Measurements from ENCODE around the gene GJA5. TPM values are rescaled to one million over a fixed set of nuclear protein-coding genes. Genes with fewer than 3 reads are reported as not detected.
"Not testable (repeated sequence)": the region's sequence is repeated elsewhere in the genome, so short reads cannot be mapped to it uniquely, and the experiment has no call there.

Gene GJA5
- total RNA-seq, 2 donors from 2014 or later, result not detected

DNA sequence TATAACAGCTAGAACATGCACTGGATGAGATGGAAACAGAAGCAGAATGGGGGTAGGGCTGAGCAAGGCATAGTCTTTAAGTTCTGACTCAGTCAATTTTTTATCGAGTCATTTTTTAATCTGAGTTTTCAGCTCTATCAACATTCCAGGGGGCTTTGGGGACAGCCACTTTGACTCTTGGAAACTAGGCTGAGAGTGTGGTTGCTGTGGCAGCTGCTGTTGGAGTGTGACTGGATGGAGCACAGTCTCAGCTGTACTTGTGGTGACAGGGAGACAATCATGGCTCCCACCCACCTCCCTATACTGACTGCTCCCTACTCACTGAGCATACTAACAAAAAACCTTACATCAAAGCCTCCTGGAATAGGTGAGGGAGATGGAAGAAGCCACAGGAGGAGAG is 25.0 kb downstream of the GJA5 start:
- DNase-seq (no peak), ATAC-seq (replicated peaks in 1 of 2) (no peak)
- Mint-ChIP-seq H3K27me3 (ENCODE audit: low read depth) (peaks cover 13% of the 10 kb centered on the region), H3K36me3 (ENCODE audit: insufficient read depth in 2 of 2) (no peaks in the 10 kb centered on the region), H3K27ac (no peak overlapping the region), H3K4me3 (no peak overlapping the region), H3K4me1 (ENCODE audit: low read depth) (peaks cover 5% of the 10 kb centered on the region), H3K9me3 (no peaks in the 10 kb centered on the region)

DNA sequence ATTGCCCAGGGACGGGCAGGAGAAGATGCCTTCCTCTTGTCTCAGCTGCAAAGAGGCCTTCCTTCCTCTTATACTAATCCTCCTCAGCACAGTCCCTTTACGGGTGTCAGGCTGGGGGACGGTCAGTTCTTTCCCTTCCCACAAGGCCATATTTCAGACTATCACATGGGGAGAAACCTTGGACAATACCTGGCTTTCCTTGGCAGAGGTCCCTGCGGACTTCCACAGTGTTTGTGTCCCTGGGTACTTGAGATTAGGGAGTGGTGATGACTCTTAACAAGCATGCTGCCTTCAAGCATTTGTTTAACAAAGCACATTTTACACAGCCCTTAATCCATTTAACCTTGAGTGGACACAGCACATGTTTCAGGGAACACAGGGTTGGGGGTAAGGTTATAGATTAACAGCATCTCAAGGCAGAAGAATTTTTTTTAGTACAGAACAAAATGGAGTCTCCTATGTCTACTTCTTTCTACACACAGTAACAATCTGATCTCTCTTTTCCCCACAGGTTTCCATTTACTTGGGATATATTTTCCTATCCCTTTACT is 26.0 kb downstream of the GJA5 start:
- not testable (repeated sequence) for H3K4me3 Mint-ChIP-seq; H3K9me3 Mint-ChIP-seq; ATAC-seq (replicated peaks in 1 of 2); H3K27ac Mint-ChIP-seq; H3K36me3 Mint-ChIP-seq (ENCODE audit: insufficient read depth in 2 of 2); DNase-seq; H3K4me1 Mint-ChIP-seq (ENCODE audit: low read depth)
- H3K27me3 Mint-ChIP-seq (ENCODE audit: low read depth), result peaks cover 13% of the 10 kb centered on the region

DNA sequence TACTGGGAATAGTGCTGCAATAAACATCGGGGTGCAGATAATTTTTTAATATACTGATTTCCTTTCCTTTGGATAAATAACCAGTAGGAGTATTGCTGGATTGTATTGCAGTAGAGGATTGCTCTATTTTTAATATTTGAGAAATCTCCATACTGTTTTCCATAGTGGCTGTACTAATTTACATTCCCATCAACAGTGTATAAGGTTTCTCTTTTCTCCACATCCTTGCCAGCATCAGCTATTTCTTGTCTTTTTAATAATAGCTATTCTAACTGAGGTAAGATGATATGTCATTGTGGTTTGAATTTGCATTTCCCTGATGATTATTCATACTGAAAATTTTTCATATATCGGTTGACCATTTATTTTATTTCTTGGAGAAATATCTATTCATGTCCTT is 31.1 kb downstream of the GJA5 start:
- Mint-ChIP-seq H3K27ac (no peak overlapping the region), H3K4me3 (no peak overlapping the region), H3K9me3 (no peaks in the 10 kb centered on the region), H3K27me3 (ENCODE audit: low read depth) (peaks cover 13% of the 10 kb centered on the region), H3K36me3 (ENCODE audit: insufficient read depth in 2 of 2) (no peaks in the 10 kb centered on the region), H3K4me1 (ENCODE audit: low read depth) (no peaks in the 10 kb centered on the region)
- ATAC-seq (replicated peaks in 1 of 2) (no peak), DNase-seq (no peak)

DNA sequence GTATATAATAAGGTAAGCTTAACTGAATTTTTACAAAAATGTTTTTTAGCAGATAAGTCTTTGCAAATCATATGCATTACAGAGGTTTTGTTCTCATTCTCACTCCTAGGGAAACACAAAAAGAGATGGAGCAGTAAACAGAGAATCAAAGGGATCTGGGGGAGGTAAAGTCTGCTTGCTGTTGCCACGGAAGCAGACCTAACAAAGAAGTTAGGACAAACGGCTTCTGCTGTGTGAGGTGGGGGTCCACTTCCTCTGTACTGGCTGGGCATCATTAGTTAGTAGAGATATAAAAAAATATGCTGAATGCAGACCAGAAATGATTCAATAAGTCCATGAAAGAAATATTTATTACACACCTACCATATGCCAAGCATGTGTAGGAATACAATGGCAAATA is 34.2 kb downstream of the GJA5 start:
- ATAC-seq (replicated peaks in 1 of 2) (no peak), DNase-seq (no peak)
- Mint-ChIP-seq H3K4me1 (ENCODE audit: low read depth) (no peaks in the 10 kb centered on the region), H3K27me3 (ENCODE audit: low read depth) (peaks cover 7% of the 10 kb centered on the region), H3K27ac (no peak overlapping the region), H3K36me3 (ENCODE audit: insufficient read depth in 2 of 2) (no peaks in the 10 kb centered on the region), H3K4me3 (no peak overlapping the region), H3K9me3 (no peaks in the 10 kb centered on the region)

DNA sequence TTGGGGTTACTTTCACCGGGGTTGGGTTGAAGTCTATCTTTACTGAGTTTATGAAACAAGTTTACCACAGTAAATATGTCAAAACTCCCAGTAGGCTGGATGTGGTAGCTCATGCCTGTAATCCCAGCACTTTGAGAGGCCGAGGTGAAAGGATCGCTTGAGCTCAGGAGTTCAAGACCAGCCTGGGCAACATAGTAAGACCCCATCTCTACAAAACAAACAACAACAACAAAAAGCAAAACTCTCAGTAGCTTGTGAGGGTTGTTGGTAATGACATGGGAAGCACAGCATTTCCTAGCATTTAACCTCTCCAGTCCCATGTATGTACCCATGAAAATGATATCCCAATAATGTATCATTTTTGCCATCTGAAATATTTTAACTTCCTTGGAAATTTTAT is 34.7 kb downstream of the GJA5 start:
- Mint-ChIP-seq H3K27ac (no peak overlapping the region), H3K36me3 (ENCODE audit: insufficient read depth in 2 of 2) (no peaks in the 10 kb centered on the region), H3K27me3 (ENCODE audit: low read depth) (peaks cover 10% of the 10 kb centered on the region), H3K4me3 (no peak overlapping the region), H3K4me1 (ENCODE audit: low read depth) (no peaks in the 10 kb centered on the region), H3K9me3 (no peaks in the 10 kb centered on the region)
- ATAC-seq (replicated peaks in 1 of 2) (no peak), DNase-seq (no peak)

DNA sequence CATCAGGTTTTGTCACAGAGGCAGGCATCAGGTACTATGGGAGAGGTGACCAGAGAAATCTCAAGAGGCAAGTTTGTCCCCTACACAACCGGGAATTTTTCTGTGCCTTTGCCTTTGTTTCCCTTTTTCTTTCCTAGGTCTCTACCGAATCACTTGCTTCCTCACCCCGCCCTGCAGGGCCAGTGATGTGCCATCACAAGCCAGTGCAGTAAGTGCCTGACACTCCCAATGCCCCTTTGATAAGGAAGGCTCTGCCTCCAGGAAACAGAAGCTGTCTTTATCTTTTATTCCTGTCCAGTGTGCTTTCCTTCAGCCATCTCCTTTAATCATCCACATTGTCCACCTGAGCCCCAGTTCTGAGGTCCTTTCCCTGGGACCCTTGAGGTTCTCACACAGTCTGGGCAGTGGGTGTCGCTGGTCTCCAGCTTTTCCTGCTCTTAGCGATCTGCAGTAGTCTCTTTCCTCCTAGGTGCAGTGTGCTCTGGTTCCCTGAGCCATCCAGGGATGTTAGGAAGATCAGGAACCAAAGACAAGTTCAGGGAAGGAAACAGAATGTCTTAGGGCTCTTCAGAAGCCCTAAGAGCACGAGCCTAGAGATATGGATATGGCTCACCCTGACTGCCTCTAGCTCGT is 36.6 kb downstream of the GJA5 start:
- Mint-ChIP-seq H3K4me3 (no peak overlapping the region), H3K27me3 (ENCODE audit: low read depth) (peaks cover 10% of the 10 kb centered on the region), H3K27ac (no peak overlapping the region), H3K36me3 (ENCODE audit: insufficient read depth in 2 of 2) (peaks cover 0 to 4% of the 10 kb centered on the region in 2 donors), H3K4me1 (ENCODE audit: low read depth) (no peaks in the 10 kb centered on the region), H3K9me3 (peaks cover 0 to 2% of the 10 kb centered on the region in 2 donors)
- peak; percentile 40 to 50 for ATAC-seq (replicated peaks in 1 of 2)
- DNase-seq, result peak in 1 of 2 donors; percentile 8

DNA sequence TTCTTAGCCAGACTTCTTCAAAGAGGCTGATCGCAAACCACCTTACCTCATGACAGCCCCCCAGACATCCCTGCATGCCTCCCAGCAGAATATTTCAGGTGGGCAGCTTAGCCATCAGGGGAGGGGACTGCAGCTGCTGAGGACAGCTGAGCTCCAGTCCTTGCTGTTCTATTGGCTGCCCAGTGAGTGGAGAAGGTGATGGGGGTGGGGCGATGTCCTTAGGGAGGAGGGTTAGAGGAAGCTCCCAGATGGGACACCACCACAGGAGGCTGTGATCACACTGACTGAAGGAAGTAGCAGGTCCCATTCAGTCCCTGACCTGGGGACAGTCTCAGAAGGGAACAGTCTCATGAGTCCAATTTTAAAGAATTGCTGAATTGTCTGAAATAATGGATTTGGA is 38.3 kb downstream of the GJA5 start:
- Mint-ChIP-seq H3K4me1 (ENCODE audit: low read depth) (no peaks in the 10 kb centered on the region), H3K36me3 (ENCODE audit: insufficient read depth in 2 of 2) (peaks cover 0 to 5% of the 10 kb centered on the region in 2 donors), H3K27me3 (ENCODE audit: low read depth) (peaks cover 10% of the 10 kb centered on the region), H3K27ac (no peak overlapping the region), H3K9me3 (peaks cover 0 to 2% of the 10 kb centered on the region in 2 donors), H3K4me3 (no peak overlapping the region)
- ATAC-seq (replicated peaks in 1 of 2) (no peak), DNase-seq (no peak)

DNA sequence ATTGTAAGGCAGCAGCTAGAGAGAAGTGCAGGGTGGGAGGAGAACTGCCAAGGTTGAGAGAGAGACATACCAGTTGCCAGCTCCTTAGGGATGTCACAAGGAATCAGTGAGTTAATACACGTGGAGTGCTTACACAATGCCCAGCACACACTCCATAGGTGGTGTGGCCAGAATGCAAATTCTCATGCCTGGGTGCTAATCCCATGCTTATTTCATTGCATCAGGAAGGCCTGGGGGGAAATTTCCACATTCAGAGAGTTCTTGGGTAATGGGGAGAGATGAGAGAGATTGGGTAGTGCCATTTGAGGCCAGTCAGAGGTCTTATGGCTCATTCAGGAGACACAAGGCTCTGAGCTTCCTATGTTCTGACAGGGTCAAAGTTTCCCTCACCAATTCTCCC is 38.7 kb downstream of the GJA5 start:
- H3K27me3 Mint-ChIP-seq (ENCODE audit: low read depth), result peaks cover 10% of the 10 kb centered on the region
- no peak for ATAC-seq (replicated peaks in 1 of 2)
- peaks cover 0 to 2% of the 10 kb centered on the region in 2 donors for H3K9me3 Mint-ChIP-seq
- DNase-seq, result no peak
- H3K27ac Mint-ChIP-seq, result no peak overlapping the region
- H3K4me1 Mint-ChIP-seq (ENCODE audit: low read depth), result no peaks in the 10 kb centered on the region
- no peak overlapping the region for H3K4me3 Mint-ChIP-seq
- H3K36me3 Mint-ChIP-seq (ENCODE audit: insufficient read depth in 2 of 2), result peaks cover 0 to 5% of the 10 kb centered on the region in 2 donors

DNA sequence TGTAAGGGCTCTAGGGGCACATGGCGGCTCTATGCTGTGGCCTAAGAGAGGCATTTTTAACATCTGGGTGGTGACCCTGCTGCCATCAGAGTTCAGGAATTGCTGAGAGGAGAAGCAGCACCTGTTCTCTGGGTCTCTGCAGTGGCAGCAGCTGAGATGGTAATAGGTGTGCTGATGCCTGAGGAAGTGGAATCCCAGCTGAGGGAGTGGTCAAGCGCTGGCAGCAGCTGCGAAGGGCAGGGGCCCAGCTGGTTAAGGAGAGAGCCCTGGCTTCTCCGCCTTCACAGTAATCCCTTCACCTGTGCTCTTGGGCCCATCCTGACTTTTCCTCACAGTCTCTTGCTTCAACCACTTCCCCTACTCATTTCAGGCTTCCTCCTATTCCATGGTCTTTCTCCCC is 39.8 kb downstream of the GJA5 start:
- H3K27ac Mint-ChIP-seq, result no peak overlapping the region
- H3K9me3 Mint-ChIP-seq, result peaks cover 0 to 2% of the 10 kb centered on the region in 2 donors
- no peak overlapping the region for H3K4me3 Mint-ChIP-seq
- H3K36me3 Mint-ChIP-seq (ENCODE audit: insufficient read depth in 2 of 2), result peaks cover 0 to 5% of the 10 kb centered on the region in 2 donors
- H3K27me3 Mint-ChIP-seq (ENCODE audit: low read depth), result peaks cover 10% of the 10 kb centered on the region
- DNase-seq, result no peak
- no peak for ATAC-seq (replicated peaks in 1 of 2)
- no peaks in the 10 kb centered on the region for H3K4me1 Mint-ChIP-seq (ENCODE audit: low read depth)

DNA sequence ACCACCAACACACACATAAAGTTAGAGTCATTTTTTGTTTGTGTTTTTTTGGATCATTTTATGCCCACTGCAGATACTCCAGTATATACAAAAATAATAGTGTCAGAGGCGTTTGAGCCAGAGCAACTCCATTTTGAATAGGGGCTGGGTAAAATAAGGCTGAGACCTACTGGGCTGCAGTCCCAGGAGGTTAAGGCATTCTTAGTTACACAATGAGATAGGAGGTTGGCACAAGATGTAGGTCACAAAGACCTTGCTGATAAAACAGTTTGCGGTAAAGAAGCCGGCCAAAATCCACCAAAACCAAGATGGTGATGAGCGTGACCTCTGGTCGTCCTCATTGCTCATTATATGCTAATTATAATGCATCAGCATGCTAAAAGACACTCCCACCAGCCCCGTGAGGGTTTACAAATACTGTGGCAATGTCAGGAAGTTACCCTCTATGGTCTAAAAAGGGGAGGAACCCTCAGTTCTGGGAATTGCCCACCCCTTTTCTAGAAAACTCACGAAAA is 40.6 kb downstream of the GJA5 start:
- Mint-ChIP-seq H3K9me3 (peaks cover 0 to 2% of the 10 kb centered on the region in 2 donors), H3K27me3 (ENCODE audit: low read depth) (peaks cover 18% of the 10 kb centered on the region), H3K27ac (no peak overlapping the region), H3K36me3 (ENCODE audit: insufficient read depth in 2 of 2) (peaks cover 0 to 5% of the 10 kb centered on the region in 2 donors), H3K4me3 (no peak overlapping the region), H3K4me1 (ENCODE audit: low read depth) (no peaks in the 10 kb centered on the region)
- DNase-seq, result no peak
- no peak for ATAC-seq (replicated peaks in 1 of 2)

DNA sequence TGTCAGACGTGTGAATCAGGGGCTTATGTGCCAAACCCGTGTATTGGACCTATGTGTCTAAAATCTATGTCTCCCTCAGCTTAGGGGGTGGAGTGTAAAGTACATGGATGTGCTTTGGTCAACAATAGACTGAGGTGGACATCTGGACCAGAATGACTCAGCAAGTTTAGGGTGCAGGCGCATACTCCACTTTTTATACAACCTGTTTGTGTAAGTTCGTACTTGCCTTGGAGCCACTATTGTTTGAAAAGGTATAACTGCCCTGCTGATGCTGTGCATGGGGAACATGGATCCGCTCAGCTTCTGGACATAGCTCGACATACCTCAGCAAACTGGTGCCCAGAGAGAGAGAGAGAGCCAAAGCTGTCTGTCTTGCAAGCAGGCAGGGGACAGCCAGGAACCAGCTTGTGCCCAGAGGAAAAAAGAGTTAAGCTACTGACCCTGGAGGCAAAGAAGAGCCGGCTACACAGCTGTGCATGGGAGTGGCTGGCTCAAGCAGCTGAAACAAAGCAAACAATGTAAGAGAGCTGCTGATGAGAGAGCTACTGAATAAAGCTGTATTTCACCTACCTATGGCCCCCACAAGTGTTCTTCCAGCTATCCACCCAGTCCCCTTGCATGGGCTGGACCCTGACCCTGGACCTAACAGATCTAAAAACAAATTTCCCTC is 41.2 kb downstream of the GJA5 start:
- DNase-seq (no peak), ATAC-seq (replicated peaks in 1 of 2) (no peak)
- Mint-ChIP-seq H3K4me1 (ENCODE audit: low read depth) (no peaks in the 10 kb centered on the region), H3K36me3 (ENCODE audit: insufficient read depth in 2 of 2) (peaks cover 0 to 5% of the 10 kb centered on the region in 2 donors), H3K4me3 (no peak overlapping the region), H3K27ac (no peak overlapping the region), H3K9me3 (peaks cover 0 to 2% of the 10 kb centered on the region in 2 donors), H3K27me3 (ENCODE audit: low read depth) (peaks cover 24% of the 10 kb centered on the region)

DNA sequence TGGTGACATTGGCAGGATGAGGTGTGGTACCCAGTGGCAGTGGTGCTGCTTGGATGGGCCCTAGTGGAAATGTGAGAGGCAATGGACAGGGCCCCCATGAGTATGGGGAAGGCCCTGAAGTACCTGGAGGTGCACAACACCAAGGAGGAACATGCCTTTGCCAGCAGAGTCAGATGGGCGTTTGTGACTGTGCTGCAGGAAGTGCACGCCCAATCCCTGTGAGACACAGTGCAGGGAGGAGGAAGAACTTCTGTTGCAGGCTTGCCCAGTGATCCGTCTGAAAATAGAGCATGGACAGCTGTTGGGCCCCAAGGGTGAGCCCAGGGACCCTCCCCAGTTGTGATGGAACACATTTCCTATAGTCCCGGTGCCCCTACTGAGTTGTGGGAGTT is 42.7 kb downstream of the GJA5 start:
- Mint-ChIP-seq H3K27ac (no peak overlapping the region), H3K4me1 (ENCODE audit: low read depth) (no peaks in the 10 kb centered on the region), H3K9me3 (peaks cover 0 to 2% of the 10 kb centered on the region in 2 donors), H3K4me3 (no peak overlapping the region), H3K36me3 (ENCODE audit: insufficient read depth in 2 of 2) (peaks cover 0 to 5% of the 10 kb centered on the region in 2 donors), H3K27me3 (ENCODE audit: low read depth) (peaks cover 27% of the 10 kb centered on the region)
- no peak for DNase-seq
- ATAC-seq (replicated peaks in 1 of 2), result no peak

DNA sequence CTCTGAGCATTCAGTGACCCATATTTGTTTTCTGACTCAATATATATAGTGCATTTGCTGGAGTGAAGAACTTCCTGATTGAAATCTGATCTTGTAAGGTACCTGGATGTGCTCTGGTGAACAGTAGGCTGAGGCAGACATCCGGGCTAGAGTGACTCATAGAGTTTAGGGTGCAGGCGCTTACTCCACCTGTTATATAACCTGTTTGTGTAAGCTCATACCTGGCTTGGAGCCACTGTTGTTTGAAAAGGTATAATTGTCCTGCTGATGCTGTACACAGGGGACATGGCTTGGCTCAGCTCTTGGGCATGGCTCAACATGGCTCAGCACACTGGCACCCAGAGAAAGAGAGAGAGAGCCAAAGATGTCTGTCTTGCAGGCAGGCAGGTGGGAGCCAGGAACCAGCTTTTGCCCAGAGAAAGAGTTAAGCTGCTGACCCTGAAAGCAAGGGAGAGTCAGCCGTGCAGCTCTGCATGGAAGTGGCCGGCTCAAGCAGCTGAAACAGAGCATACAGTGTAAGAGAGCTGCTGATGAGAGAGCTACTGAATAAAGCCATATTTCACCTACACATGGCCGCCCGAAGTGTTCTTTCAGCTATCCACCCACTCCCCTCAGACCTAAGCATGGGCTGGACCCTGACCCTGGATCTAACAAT is 43.2 kb downstream of the GJA5 start:
- H3K27me3 Mint-ChIP-seq (ENCODE audit: low read depth), result peaks cover 27% of the 10 kb centered on the region
- H3K27ac Mint-ChIP-seq, result no peak overlapping the region
- no peak overlapping the region for H3K4me3 Mint-ChIP-seq
- peak in 1 of 2 donors; percentile 39 for ATAC-seq (replicated peaks in 1 of 2)
- peaks cover 0 to 5% of the 10 kb centered on the region in 2 donors for H3K36me3 Mint-ChIP-seq (ENCODE audit: insufficient read depth in 2 of 2)
- no peak for DNase-seq
- peaks cover 0 to 2% of the 10 kb centered on the region in 2 donors for H3K9me3 Mint-ChIP-seq
- H3K4me1 Mint-ChIP-seq (ENCODE audit: low read depth), result no peaks in the 10 kb centered on the region

Data from activated T-cell treated with anti-CD3 and anti-CD28 coated beads, Interleukin-2, amount 50 U/mL, for 72 hours (primary cell).